Esophagus muscularis mucosa (tissue), 4 donors: ENCODE measurements around the gene DRD1. TPM values are rescaled to one million over a fixed set of nuclear protein-coding genes. Genes with fewer than 3 reads are reported as not detected.

Source experiments
- DNase-seq: peaks from one replicate; pipeline ENCODE4 v3.0.0-alpha.2; 2017; ENCODE audit errors: extremely low spot score
- H3K27ac ChIP-seq, 4 donors: fragments of 200-600 bp; sonication (generic); replicated peaks in 1 of 4; 1 replicate in 3 of 4; 2 replicates in 1 of 4; pipeline ENCODE4 v1.5.1; 2016 to 2019; ENCODE audit warnings: mild to moderate bottlenecking in 1 of 4
- H3K27me3 ChIP-seq, 4 donors: fragments of 200-600 bp; sonication (generic); one replicate each; pipeline versions ENCODE4 v1.5.1 to v1.6.0; 2016 to 2019
- H3K36me3 ChIP-seq, 4 donors: fragments of 200-600 bp; sonication (generic); one replicate each; pipeline ENCODE4 v1.5.1; 2016 to 2019
- H3K4me1 ChIP-seq, 4 donors: fragments of 200-600 bp; sonication (generic); one replicate each; pipeline ENCODE4 v1.5.1; 2016 to 2019
- H3K4me3 ChIP-seq, 4 donors: fragments of 200-600 bp; sonication (generic); 1 replicate in 2 of 4; 2 replicates in 2 of 4; pipeline ENCODE4 v1.5.1; 2016 to 2019; ENCODE audit warnings: mild to moderate bottlenecking in 4 of 4, moderate library complexity in 1 of 4
- H3K9me3 ChIP-seq, 4 donors: fragments of 200-600 bp; sonication (generic); 1 replicate in 3 of 4; 2 replicates in 1 of 4; pipeline ENCODE4 v1.5.1; 2016 to 2019
- CTCF ChIP-seq, 3 experiments: fragments of 200-600 bp in 2 of 3; fragments of 450-650 bp in 1 of 3; sonication (generic) in 2 of 3; IDR thresholded peaks; one replicate each; pipeline ENCODE4 v1.5.1; 2017 to 2019; ENCODE audit warnings: antibody characterized with exemption in 3 of 3, mild to moderate bottlenecking in 2 of 3, moderate library complexity in 1 of 3
- EP300 ChIP-seq: sonication (generic); formaldehyde crosslinking; IDR thresholded peaks from one replicate; pipeline ENCODE4 v1.6.1; 2017; ENCODE audit warnings: antibody characterized with exemption
- POLR2A ChIP-seq: fragments of 450-650 bp; IDR thresholded peaks from one replicate; pipeline ENCODE4 v1.6.1; 2017; ENCODE audit warnings: antibody characterized with exemption, moderate library complexity, mild to moderate bottlenecking, low read depth
- POLR2AphosphoS5 ChIP-seq, 2 donors: sonication (generic); formaldehyde crosslinking; IDR thresholded peaks; one replicate each; pipeline ENCODE4 v1.6.1; 2017; ENCODE audit warnings: antibody characterized with exemption in 2 of 2
- WGBS: methylation state at CpG from one replicate; pipeline ENCODE4 v1.1.5; 2018; 5-methylcytosine and 5-hydroxymethylcytosine counted together
- intact Hi-C: fragments of 100-400 bp; cut with DNase I; formaldehyde crosslinking; loops from one replicate; pipeline ENCODE4 v1.15.1; 2023
- total RNA-seq, 4 donors: library from RNA; depleted of rRNA; stranded (reverse); fragments of >200 nt; gene quantifications; one replicate each; pipeline versions ENCODE4 v1.1.0 to v1.2.1, GENCODE V29; 2016

DRD1 gene
- total RNA-seq, 4 donors from 2014 or later, result 0.06 TPM; not detected in 2

- H3K27me3 ChIP-seq, result peaks cover 0 to under 1% (median 0%) of the 10 kb centered on the region in 4 donors
- no peak overlapping the region for H3K4me3 ChIP-seq
- H3K36me3 ChIP-seq, result no peaks in the 10 kb centered on the region
- TF ChIP-seq CTCF (IDR thresholded peaks at IDR 0.05), result no peak
- no peak for TF ChIP-seq EP300
- no peak for TF ChIP-seq POLR2A
- no peak for TF ChIP-seq POLR2AphosphoS5 (IDR thresholded peaks at IDR 0.05)
- DNase-seq, result no peak
- H3K9me3 ChIP-seq, result no peaks in the 10 kb centered on the region
- peaks cover 11 to 33% (median 23%) of the 10 kb centered on the region in 4 donors for H3K4me1 ChIP-seq
- intact Hi-C loops, result no loop called here
- no peak overlapping the region for H3K27ac ChIP-seq
- 82% methylated on average over 5 of the region's 5 CpGs for WGBS
Observed at GRCh38 chr5:175477440-175477839, 33.5 kb upstream of the DRD1 start.

GRCh38 chr5:175475248-175475647 is 31.3 kb upstream of the DRD1 start:
- TF ChIP-seq CTCF (IDR thresholded peaks at IDR 0.05) (no peak), POLR2A (no peak), POLR2AphosphoS5 (IDR thresholded peaks at IDR 0.05) (no peak), EP300 (no peak)
- Histone ChIP-seq H3K4me1 (peaks cover 11 to 26% (median 18%) of the 10 kb centered on the region in 4 donors), H3K4me3 (no peak overlapping the region), H3K27me3 (peaks cover 0 to 6% (median 0%) of the 10 kb centered on the region in 4 donors), H3K36me3 (no peaks in the 10 kb centered on the region), H3K27ac (no peak overlapping the region), H3K9me3 (no peaks in the 10 kb centered on the region)
- WGBS, result 77% methylated on average over 1 of the region's 1 CpG
- no peak for DNase-seq
- intact Hi-C loops, result no loop called here

- H3K36me3 ChIP-seq, result no peaks in the 10 kb centered on the region
- H3K4me3 ChIP-seq, result no peak overlapping the region
- H3K4me1 ChIP-seq, result no peaks in the 10 kb centered on the region
- no peak overlapping the region for H3K27ac ChIP-seq
- no peaks in the 10 kb centered on the region for H3K9me3 ChIP-seq
- DNase-seq, result no peak
- H3K27me3 ChIP-seq, result peaks cover 0 to 13% (median 0%) of the 10 kb centered on the region in 4 donors
- intact Hi-C loops, result no loop called here
- TF ChIP-seq CTCF (IDR thresholded peaks at IDR 0.05) (no peak), POLR2A (no peak), POLR2AphosphoS5 (IDR thresholded peaks at IDR 0.05) (no peak), EP300 (no peak)
Observed at GRCh38 chr5:175472378-175472777, 28.4 kb upstream of the DRD1 start.

- TF ChIP-seq POLR2A, result no peak
- TF ChIP-seq EP300, result no peak
- no peak for TF ChIP-seq POLR2AphosphoS5 (IDR thresholded peaks at IDR 0.05)
- no peak for TF ChIP-seq CTCF (IDR thresholded peaks at IDR 0.05)
- Histone ChIP-seq H3K27me3 (peaks cover 0 to 19% (median 0%) of the 10 kb centered on the region in 4 donors), H3K27ac (no peak overlapping the region), H3K36me3 (no peaks in the 10 kb centered on the region), H3K9me3 (no peaks in the 10 kb centered on the region), H3K4me3 (no peak overlapping the region), H3K4me1 (no peaks in the 10 kb centered on the region)
- intact Hi-C loops, result no loop called here
- DNase-seq, result no peak
- 56% methylated on average over 6 of the region's 6 CpGs for WGBS
Observed at GRCh38 chr5:175471628-175472027, 27.6 kb upstream of the DRD1 start.

GRCh38 chr5:175471196-175471595 is 27.2 kb upstream of the DRD1 start:
- Histone ChIP-seq H3K27ac (no peak overlapping the region), H3K27me3 (peaks cover 0 to 21% (median 1%) of the 10 kb centered on the region in 4 donors), H3K4me3 (no peak overlapping the region), H3K4me1 (peaks cover 0 to 3% (median 1%) of the 10 kb centered on the region in 4 donors), H3K36me3 (no peaks in the 10 kb centered on the region), H3K9me3 (no peaks in the 10 kb centered on the region)
- intact Hi-C loops, result no loop called here
- 75% methylated on average over 6 of the region's 6 CpGs for WGBS
- DNase-seq, result no peak
- TF ChIP-seq EP300 (no peak), CTCF (IDR thresholded peaks at IDR 0.05) (no peak), POLR2AphosphoS5 (IDR thresholded peaks at IDR 0.05) (no peak), POLR2A (no peak)
